Cardiac septum (tissue), 1 donor: Measurements from ENCODE around the gene TMED4. TPM values are rescaled to one million over a fixed set of nuclear protein-coding genes. Genes with fewer than 3 reads are reported as not detected.

Experiments
- DNase-seq: peaks from one replicate; pipeline ENCODE4 v3.0.0-alpha.2; 2020; ENCODE audit warnings: low spot score
- intact Hi-C: fragments of 100-400 bp; cut with DNase I; formaldehyde crosslinking; loops from one replicate; pipeline ENCODE4 v1.14.0; 2022
- total RNA-seq: library from RNA; stranded (reverse); fragmentation: NEBNext Ultra II Directional; extraction: Animal tissue kit (Norgen Biotek cat#: 25700); gene quantifications from one replicate; pipeline ENCODE4 v1.2.1, GENCODE V29; 2021
- donor health status: DM: no; HTN: no; CAD: no.

Gene TMED4
- total RNA-seq, 1 donor from 2014 or later = 73.8 TPM

DNA sequence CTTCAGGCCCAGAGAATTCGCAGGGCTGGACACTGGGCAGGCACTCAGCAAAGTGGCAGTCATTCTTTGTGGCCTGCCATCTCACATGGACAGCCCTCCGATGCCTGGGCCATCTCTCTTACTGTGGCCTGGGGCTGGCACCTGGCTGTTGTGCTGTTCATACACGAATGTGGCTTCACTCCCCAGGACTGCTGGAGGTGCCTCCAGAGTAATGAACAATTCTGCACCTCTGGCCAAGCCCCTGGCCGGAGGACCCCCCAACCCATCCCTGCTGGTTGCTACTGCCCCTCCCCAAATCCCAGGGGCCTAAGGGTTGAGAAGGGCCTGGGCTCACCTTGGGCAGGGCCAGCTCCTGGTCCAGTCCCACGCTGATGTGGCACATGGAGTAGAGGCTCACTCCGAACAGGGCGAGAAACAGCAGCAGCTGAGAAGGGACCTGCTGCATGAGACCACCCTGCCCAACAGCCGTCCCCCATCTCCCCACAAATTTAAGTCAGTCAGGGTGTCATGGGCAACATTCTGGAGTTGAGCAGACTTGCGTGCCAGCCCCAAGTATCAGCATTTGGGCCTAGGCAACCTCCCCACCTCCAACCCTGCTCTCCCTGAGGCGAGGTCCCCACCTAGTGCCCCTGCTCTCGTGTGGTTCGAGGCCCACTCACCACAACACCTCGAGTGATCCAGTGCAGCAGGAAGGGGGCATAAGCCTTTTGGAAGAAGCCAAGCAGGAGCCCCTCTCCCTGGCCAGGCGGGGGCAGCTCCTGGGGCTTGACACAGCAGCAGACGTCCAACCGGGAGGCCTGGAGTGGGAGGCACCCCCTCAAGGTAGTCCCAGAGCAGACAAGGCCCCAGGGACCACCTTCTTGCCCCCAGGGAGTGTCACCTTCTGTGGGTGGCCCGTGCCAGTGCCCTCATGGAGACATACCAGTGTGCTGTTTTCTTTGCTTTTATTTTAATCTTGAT lies 50.3 kb downstream of the TMED4 start:
- intact Hi-C loops = no loop called here
- DNase-seq = no peak

- intact Hi-C loops = no loop called here
- no peak for DNase-seq
Measured at GRCh38 chr7:44530990-44531389, 51.0 kb downstream of the TMED4 start.

Other genes with a start within 250 kb of the TMED4 start
- 90.3 TPM for gene NUDCD3, start 91.6 kb downstream of the TMED4 start, total RNA-seq
- 0.19 TPM for gene NPC1L1, start 40.9 kb downstream of the TMED4 start, total RNA-seq
- gene DDX56, start 8.3 kb downstream of the TMED4 start, total RNA-seq = 25.9 TPM
- gene OGDH, start 24.4 kb upstream of the TMED4 start, total RNA-seq = 406 TPM
- gene ZMIZ2, start 166.6 kb upstream of the TMED4 start, total RNA-seq = 62.4 TPM
- gene PPIA, start 214.4 kb upstream of the TMED4 start, total RNA-seq = 436 TPM